GM04504 (cell line): ENCODE measurements around the gene PARD3B.

Experiments
- DNase-seq: peaks from one replicate; pipeline ENCODE4 v3.0.0-alpha.2; 2012; ENCODE audit warnings: low read depth

Gene PARD3B

GRCh38 chr2:205657579-205657978 is 1112.3 kb downstream of the PARD3B start:
- DNase-seq: peak; percentile 78

- DNase-seq: no peak
These were observed 1112.8 kb downstream of the PARD3B start for GRCh38 chr2:205658068-205658467.

GRCh38 chr2:205658572-205658971 is 1113.3 kb downstream of the PARD3B start:
- no peak for DNase-seq

GRCh38 chr2:205659922-205660321 is 1114.6 kb downstream of the PARD3B start:
- no peak for DNase-seq

GRCh38 chr2:205660521-205661124 is 1115.3 kb downstream of the PARD3B start:
- peak; percentile 90 for DNase-seq

GRCh38 chr2:205661281-205661680 is 1116.0 kb downstream of the PARD3B start:
- no peak for DNase-seq

- no peak for DNase-seq
These were observed 1117.1 kb downstream of the PARD3B start for GRCh38 chr2:205662206-205662965.

GRCh38 chr2:205665791-205666190 is 1120.5 kb downstream of the PARD3B start:
- DNase-seq: no peak
